ENCODE measurements around the gene MLLT10. TPM values are rescaled to one million over a fixed set of nuclear protein-coding genes. Genes with fewer than 3 reads are reported as not detected.

MLLT10 gene
- total and polyA plus RNA-seq, 9 of the 15 experiments (the other 6 are each of a cell fraction or from before 2014, with no cell fraction given), result 18.8 to 81.4 (median 64.2) TPM

DNA sequence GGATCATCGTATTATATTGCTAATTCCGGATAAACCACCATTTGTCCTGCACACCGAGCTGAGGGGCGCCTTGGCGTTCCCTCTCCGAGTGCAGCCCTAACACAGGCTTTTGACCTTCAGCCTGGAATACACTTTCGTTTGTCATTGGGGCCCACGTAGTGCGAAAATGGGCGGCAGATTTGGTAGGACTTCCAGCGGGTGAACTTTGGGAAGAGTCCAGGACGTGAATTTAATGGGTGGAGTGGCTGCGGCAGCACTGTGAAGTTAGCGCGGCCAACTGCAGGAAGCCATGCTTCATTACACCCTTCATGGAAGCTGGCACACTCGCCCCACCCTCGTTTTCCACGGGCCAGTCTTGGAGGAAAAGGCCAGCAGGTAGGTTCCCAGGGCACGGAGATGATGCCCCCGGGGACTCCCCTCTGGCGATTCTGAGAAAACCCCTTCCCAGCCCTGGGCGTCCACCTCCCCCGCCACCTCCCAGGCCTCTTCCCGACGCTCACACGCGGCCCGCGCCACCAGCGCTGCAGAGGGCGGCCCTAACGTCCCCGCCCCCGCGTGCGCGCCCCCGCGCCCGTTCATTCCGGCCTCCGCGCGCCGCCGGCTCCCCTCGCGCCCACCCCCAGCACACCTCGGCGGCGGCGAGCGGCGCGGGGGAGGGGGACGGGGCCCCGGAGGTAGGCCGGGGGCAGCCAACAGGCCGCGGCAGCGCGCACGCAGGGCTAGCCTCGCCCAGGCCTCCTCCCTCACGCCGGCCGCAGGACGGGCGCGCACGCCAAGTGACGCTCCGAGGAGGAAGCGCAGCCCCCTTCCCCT lies at the start of gene MLLT10 (continued):
- TF ChIP-seq LARP7 (IDR thresholded peaks at IDR 0.05) (0 out of 2 replicates have a peak, but pooled peaks have one; percentile 63), MYC (IDR thresholded peaks at IDR 0.05; ENCODE audit: low read depth, low read length) (peak; percentile 84), MYC (CRISPR knock-in tag; IDR thresholded peaks at IDR 0.05; ENCODE audit: borderline replicate concordance, low read depth) (peak; percentile 81; the same call in 1 of the 2 replicates), DPF2 (IDR thresholded peaks at IDR 0.05) (peak; percentile 38; the same call in 1 of the 2 replicates), TEAD1 (CRISPR knock-in tag; IDR thresholded peaks at IDR 0.05) (peak in 1 of 2 experiments; percentile 34; a peak in 1 of 4 replicates), ZNF174 (CRISPR knock-in tag; IDR thresholded peaks at IDR 0.05) (no peak), MAZ (CRISPR knock-in tag; conservative IDR thresholded peaks at IDR 0.05 in 1 of 2, IDR thresholded peaks at IDR 0.05 in 1 of 2) (peak; percentile 78 to 97), SOX6 (IDR thresholded peaks at IDR 0.05) (0 out of 2 replicates have a peak, but pooled peaks have one; percentile 15), ARID1B (IDR thresholded peaks at IDR 0.05) (peak; percentile 32; the same call in 1 of the 2 replicates), TAF9B (IDR thresholded peaks at IDR 0.05; ENCODE audit: partially characterized antibody) (peak; percentile 74), POLR2AphosphoS5 (IDR thresholded peaks at IDR 0.05; ENCODE audit: control insufficient read depth, insufficient read depth, low read depth, low read length) (peak; percentile 78; the same call in 1 of the 2 replicates), TRIM24 (IDR thresholded peaks at IDR 0.05) (0 out of 4 replicates have a peak, but pooled peaks of 1 of the 2 experiments have one; percentile 22), NRF1 (conservative IDR thresholded peaks at IDR 0.05 in 1 of 2, IDR thresholded peaks at IDR 0.05 in 1 of 2) (peak in 1 of 2 experiments; percentile 57; a peak in 2 of 4 replicates), ARID2 (IDR thresholded peaks at IDR 0.05) (0 out of 2 replicates have a peak, but pooled peaks have one; percentile 12)
- TF ChIP-seq, protein P1, sequence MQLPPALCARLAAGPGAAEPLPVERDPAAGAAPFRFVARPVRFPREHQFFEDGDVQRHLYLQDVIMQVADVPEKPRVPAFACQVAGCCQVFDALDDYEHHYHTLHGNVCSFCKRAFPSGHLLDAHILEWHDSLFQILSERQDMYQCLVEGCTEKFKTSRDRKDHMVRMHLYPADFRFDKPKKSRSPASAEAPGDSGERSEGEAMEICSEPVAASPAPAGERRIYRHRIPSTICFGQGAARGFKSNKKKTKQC (CRISPR knock-in tag; IDR thresholded peaks at IDR 0.05), result no peak
- TF ChIP-seq, protein P2, sequence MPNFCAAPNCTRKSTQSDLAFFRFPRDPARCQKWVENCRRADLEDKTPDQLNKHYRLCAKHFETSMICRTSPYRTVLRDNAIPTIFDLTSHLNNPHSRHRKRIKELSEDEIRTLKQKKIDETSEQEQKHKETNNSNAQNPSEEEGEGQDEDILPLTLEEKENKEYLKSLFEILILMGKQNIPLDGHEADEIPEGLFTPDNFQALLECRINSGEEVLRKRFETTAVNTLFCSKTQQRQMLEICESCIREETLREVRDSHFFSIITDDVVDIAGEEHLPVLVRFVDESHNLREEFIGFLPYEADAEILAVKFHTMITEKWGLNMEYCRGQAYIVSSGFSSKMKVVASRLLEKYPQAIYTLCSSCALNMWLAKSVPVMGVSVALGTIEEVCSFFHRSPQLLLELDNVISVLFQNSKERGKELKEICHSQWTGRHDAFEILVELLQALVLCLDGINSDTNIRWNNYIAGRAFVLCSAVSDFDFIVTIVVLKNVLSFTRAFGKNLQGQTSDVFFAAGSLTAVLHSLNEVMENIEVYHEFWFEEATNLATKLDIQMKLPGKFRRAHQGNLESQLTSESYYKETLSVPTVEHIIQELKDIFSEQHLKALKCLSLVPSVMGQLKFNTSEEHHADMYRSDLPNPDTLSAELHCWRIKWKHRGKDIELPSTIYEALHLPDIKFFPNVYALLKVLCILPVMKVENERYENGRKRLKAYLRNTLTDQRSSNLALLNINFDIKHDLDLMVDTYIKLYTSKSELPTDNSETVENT (CRISPR knock-in tag; IDR thresholded peaks at IDR 0.05), result peak; percentile 81; the same call in 1 of the 2 replicates
- TF ChIP-seq, protein P3, sequence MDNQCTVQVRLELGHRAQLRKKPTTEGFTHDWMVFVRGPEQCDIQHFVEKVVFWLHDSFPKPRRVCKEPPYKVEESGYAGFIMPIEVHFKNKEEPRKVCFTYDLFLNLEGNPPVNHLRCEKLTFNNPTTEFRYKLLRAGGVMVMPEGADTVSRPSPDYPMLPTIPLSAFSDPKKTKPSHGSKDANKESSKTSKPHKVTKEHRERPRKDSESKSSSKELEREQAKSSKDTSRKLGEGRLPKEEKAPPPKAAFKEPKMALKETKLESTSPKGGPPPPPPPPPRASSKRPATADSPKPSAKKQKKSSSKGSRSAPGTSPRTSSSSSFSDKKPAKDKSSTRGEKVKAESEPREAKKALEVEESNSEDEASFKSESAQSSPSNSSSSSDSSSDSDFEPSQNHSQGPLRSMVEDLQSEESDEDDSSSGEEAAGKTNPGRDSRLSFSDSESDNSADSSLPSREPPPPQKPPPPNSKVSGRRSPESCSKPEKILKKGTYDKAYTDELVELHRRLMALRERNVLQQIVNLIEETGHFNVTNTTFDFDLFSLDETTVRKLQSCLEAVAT (IDR thresholded peaks at IDR 0.05), result peak; percentile 68 to 79
- TF ChIP-seq, protein P4, sequence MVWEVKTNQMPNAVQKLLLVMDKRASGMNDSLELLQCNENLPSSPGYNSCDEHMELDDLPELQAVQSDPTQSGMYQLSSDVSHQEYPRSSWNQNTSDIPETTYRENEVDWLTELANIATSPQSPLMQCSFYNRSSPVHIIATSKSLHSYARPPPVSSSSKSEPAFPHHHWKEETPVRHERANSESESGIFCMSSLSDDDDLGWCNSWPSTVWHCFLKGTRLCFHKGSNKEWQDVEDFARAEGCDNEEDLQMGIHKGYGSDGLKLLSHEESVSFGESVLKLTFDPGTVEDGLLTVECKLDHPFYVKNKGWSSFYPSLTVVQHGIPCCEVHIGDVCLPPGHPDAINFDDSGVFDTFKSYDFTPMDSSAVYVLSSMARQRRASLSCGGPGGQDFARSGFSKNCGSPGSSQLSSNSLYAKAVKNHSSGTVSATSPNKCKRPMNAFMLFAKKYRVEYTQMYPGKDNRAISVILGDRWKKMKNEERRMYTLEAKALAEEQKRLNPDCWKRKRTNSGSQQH (CRISPR knock-in tag; IDR thresholded peaks at IDR 0.05), result 0 out of 2 replicates have a peak, but pooled peaks have one; percentile 8
- TF ChIP-seq, protein P5, sequence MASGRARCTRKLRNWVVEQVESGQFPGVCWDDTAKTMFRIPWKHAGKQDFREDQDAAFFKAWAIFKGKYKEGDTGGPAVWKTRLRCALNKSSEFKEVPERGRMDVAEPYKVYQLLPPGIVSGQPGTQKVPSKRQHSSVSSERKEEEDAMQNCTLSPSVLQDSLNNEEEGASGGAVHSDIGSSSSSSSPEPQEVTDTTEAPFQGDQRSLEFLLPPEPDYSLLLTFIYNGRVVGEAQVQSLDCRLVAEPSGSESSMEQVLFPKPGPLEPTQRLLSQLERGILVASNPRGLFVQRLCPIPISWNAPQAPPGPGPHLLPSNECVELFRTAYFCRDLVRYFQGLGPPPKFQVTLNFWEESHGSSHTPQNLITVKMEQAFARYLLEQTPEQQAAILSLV (tag; IDR thresholded peaks at IDR 0.05), result no peak
